SU-DHL-6 (cell line): ENCODE results near the gene STRN3.

ENCODE experiments used
- H2AFZ ChIP-seq: fragments of 200-600 bp; sonication (generic); 2 replicates; pipeline ENCODE4 v1.6.1; 2014; ENCODE audit warnings: low read depth, mild to moderate bottlenecking, moderate library complexity, mixed read lengths, antibody characterized with exemption, low read length; ENCODE audit not compliant: severe bottlenecking
- H3F3A ChIP-seq: fragments of 200-600 bp; shearing (Covaris generic); 2 replicates; pipeline ENCODE4 v1.6.0; 2016; ENCODE audit warnings: antibody characterized with exemption, mild to moderate bottlenecking; ENCODE audit not compliant: insufficient read depth
- H3K27ac ChIP-seq: fragments of 200-600 bp; sonication (generic); 2 replicates; pipeline ENCODE4 v1.5.1; 2016; ENCODE audit warnings: low read depth, mild to moderate bottlenecking, low read length, moderate library complexity, mixed read lengths
- H3K27me3 ChIP-seq: fragments of 200-600 bp; sonication (generic), shearing (Covaris generic); 2 replicates; pipeline ENCODE4 v1.6.0; 2014; ENCODE audit warnings: mild to moderate bottlenecking, low read length
- H3K36me3 ChIP-seq: fragments of 200-600 bp; sonication (generic); 2 replicates; pipeline ENCODE4 v1.6.1; 2014; ENCODE audit warnings: mild to moderate bottlenecking, low read length, mixed read lengths
- H3K4me2 ChIP-seq: fragments of 300-600, 200-600 bp; shearing (Covaris generic), sonication (generic); 2 replicates; pipeline ENCODE4 v1.6.0; 2014; ENCODE audit warnings: low read length, low read depth, mild to moderate bottlenecking; ENCODE audit not compliant: poor library complexity, severe bottlenecking
- H3K4me3 ChIP-seq: fragments of 200-600 bp; sonication (generic); 2 replicates; pipeline ENCODE4 v1.5.1; 2014; ENCODE audit warnings: antibody characterized with exemption, low read length, mild to moderate bottlenecking, mixed read lengths; ENCODE audit not compliant: insufficient read depth, poor library complexity, severe bottlenecking
- H3K79me2 ChIP-seq: fragments of 200-600 bp; sonication (generic); 2 replicates; pipeline ENCODE4 v1.6.1; 2014; ENCODE audit warnings: mild to moderate bottlenecking, low read length, moderate library complexity; ENCODE audit not compliant: insufficient read depth
- H3K9ac ChIP-seq: fragments of 200-600 bp; sonication (generic); 2 replicates; pipeline ENCODE4 v1.7.0; 2014; ENCODE audit warnings: mild to moderate bottlenecking, low read length
- H3K9me2 ChIP-seq: fragments of 200-600 bp; sonication (generic); replicated peaks from 2 replicates; pipeline ENCODE4 v1.6.1; 2014; ENCODE audit warnings: low read length; ENCODE audit not compliant: insufficient read depth
- H3K9me3 ChIP-seq: fragments of 200-600 bp; sonication (generic); 2 replicates; pipeline ENCODE4 v1.6.1; 2014; ENCODE audit warnings: low read length, mixed read lengths; ENCODE audit not compliant: insufficient read depth
- H4K20me1 ChIP-seq: fragments of 200-600 bp; sonication (generic); 2 replicates; pipeline ENCODE4 v1.6.1; 2014; ENCODE audit warnings: low read depth, mild to moderate bottlenecking, antibody characterized with exemption, low read length, moderate library complexity, mixed read lengths
- EZH2phosphoT487 ChIP-seq: fragments of 200-600 bp; sonication (generic), shearing (Covaris generic); conservative IDR thresholded peaks from 2 replicates; pipeline ENCODE4 v1.6.1; 2018; ENCODE audit warnings: mild to moderate bottlenecking, antibody characterized with exemption, low read length, moderate library complexity, mixed read lengths
- TF ChIP-seq, protein P1 (sequence below): fragments of 200-600 bp; sonication (generic); IDR thresholded peaks from one replicate; pipeline ENCODE4 v1.5.1; 2017; ENCODE audit warnings: antibody characterized with exemption, mild to moderate bottlenecking, low read length, moderate library complexity; ENCODE audit not compliant: insufficient read depth, poor library complexity, severe bottlenecking

The STRN3 gene

GRCh38 chr14:31027847-31028246 is 1.7 kb upstream of the STRN3 start:
- Histone ChIP-seq H3K4me3 (no peak overlapping the region), H3K9ac (no peak overlapping the region), H4K20me1 (peaks cover 4% of the 10 kb centered on the region; the same call in 1 of the 2 replicates), H3K9me2 (no peaks in the 10 kb centered on the region), H3K79me2 (peaks cover 32% of the 10 kb centered on the region), H3K4me2 (no peak overlapping the region), H3K27me3 (no peaks in the 10 kb centered on the region), H3F3A (peaks cover 16% of the 10 kb centered on the region; the same call in 1 of the 2 replicates), H3K9me3 (no peaks in the 10 kb centered on the region), H3K36me3 (no peaks in the 10 kb centered on the region), H3K27ac (no peak overlapping the region), H2AFZ (no peak overlapping the region)
- no peak for TF ChIP-seq EZH2phosphoT487
- TF ChIP-seq, protein P1, sequence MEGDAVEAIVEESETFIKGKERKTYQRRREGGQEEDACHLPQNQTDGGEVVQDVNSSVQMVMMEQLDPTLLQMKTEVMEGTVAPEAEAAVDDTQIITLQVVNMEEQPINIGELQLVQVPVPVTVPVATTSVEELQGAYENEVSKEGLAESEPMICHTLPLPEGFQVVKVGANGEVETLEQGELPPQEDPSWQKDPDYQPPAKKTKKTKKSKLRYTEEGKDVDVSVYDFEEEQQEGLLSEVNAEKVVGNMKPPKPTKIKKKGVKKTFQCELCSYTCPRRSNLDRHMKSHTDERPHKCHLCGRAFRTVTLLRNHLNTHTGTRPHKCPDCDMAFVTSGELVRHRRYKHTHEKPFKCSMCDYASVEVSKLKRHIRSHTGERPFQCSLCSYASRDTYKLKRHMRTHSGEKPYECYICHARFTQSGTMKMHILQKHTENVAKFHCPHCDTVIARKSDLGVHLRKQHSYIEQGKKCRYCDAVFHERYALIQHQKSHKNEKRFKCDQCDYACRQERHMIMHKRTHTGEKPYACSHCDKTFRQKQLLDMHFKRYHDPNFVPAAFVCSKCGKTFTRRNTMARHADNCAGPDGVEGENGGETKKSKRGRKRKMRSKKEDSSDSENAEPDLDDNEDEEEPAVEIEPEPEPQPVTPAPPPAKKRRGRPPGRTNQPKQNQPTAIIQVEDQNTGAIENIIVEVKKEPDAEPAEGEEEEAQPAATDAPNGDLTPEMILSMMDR, result no peak

GRCh38 chr14:31026450-31027235 is 464 bp upstream of the STRN3 start:
- H3K9me3 ChIP-seq, result no peaks in the 10 kb centered on the region
- H3K9me2 ChIP-seq, result no peaks in the 10 kb centered on the region
- peaks cover 4% of the 10 kb centered on the region; the same call in 1 of the 2 replicates for H4K20me1 ChIP-seq
- peak overlapping the region; percentile 62 for H3K4me3 ChIP-seq
- H3K4me2 ChIP-seq, result peak overlapping the region; percentile 80
- H3K9ac ChIP-seq, result peak overlapping the region; percentile 99
- no peaks in the 10 kb centered on the region for H3K27me3 ChIP-seq
- H2AFZ ChIP-seq, result peak overlapping the region; percentile 82
- TF ChIP-seq, protein P1, result no peak
- no peak for TF ChIP-seq EZH2phosphoT487
- H3F3A ChIP-seq, result peaks cover 18% of the 10 kb centered on the region; the same call in 1 of the 2 replicates
- peaks cover 4% of the 10 kb centered on the region for H3K36me3 ChIP-seq
- H3K27ac ChIP-seq, result peak overlapping the region; percentile 31; the same call in 1 of the 2 replicates
- peaks cover 45% of the 10 kb centered on the region for H3K79me2 ChIP-seq

GRCh38 chr14:31025367-31026076 is 657 bp downstream of the STRN3 start, which contains the start of gene AP4S1:
Gene AP4S1, plus strand, starts transcription at chr14:31025649. Its CDS starts 40,548 bp downstream, at chr14:31066197.
- H3K9ac ChIP-seq, result peak within 1 kb of the TSS; percentile 99
- H3K9me3 ChIP-seq, result no peaks in the 10 kb centered on the region
- peaks cover 21% of the 10 kb centered on the region; the same call in 1 of the 2 replicates for H3F3A ChIP-seq
- H2AFZ ChIP-seq, result peak within 1 kb of the TSS; percentile 82
- peaks cover 4% of the 10 kb centered on the region; the same call in 1 of the 2 replicates for H4K20me1 ChIP-seq
- H3K27ac ChIP-seq, result peak within 1 kb of the TSS; percentile 62
- H3K79me2 ChIP-seq, result peaks cover 56% of the 10 kb centered on the region
- H3K4me3 ChIP-seq, result peak within 1 kb of the TSS; percentile 62
- H3K9me2 ChIP-seq, result no peaks in the 10 kb centered on the region
- H3K27me3 ChIP-seq, result no peaks in the 10 kb centered on the region
- peak within 1 kb of the TSS; percentile 80 for H3K4me2 ChIP-seq
- TF ChIP-seq, protein P1, result no peak
- TF ChIP-seq EZH2phosphoT487, result no peak
- H3K36me3 ChIP-seq, result peaks cover 10% of the 10 kb centered on the region
